ENCODE results near the gene SERPINA5.

The SERPINA5 gene, protein sequence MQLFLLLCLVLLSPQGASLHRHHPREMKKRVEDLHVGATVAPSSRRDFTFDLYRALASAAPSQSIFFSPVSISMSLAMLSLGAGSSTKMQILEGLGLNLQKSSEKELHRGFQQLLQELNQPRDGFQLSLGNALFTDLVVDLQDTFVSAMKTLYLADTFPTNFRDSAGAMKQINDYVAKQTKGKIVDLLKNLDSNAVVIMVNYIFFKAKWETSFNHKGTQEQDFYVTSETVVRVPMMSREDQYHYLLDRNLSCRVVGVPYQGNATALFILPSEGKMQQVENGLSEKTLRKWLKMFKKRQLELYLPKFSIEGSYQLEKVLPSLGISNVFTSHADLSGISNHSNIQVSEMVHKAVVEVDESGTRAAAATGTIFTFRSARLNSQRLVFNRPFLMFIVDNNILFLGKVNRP

DNA sequence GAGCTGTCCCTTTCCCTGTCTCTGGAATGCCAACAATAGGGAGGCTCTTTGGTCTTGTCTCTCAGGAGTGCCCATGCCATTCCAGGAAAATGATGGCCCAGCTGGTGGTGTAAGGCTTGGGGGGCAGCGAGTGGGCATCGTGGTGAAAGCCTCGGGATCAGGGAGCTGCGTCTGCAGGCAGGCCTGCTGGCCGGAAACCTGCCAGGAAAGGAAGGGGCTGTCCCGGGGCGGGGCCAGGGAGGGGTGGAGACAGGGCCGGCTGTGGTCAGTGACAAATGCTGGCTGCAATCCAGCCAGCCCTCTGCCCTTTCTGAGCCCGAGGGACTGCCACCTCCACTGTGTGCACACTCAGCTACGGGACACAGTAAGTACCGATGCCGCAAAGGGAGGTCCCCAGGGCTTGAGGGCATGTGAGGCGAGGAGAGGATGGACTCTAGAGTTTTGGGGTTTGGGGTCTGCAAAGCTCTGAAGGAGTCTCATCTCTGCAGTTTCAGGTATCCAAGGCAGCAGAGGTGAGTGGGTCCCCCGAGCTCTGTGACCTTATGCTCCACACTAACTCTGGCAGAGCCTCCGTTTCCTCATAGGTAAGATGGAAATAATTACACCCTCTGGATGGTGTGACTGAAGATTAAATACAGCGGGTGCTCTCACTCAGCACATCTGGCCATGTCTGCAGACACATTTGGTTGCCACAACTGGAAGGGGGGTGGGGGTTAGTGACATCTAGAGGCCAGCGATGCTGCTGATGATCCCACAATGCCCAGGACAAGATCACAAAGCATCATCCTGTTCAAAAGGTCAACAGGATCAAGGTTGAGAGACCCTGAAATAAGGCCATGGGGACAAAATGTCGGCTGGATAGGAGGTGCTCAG, at the start of gene SERPINA5:
TSS of gene SERPINA5 (plus strand) at position 300 of the 873 bp plus-strand sequence. CDS start 5,937 bp downstream, outside the sequence.
- DNase-seq, result no peak

DNA sequence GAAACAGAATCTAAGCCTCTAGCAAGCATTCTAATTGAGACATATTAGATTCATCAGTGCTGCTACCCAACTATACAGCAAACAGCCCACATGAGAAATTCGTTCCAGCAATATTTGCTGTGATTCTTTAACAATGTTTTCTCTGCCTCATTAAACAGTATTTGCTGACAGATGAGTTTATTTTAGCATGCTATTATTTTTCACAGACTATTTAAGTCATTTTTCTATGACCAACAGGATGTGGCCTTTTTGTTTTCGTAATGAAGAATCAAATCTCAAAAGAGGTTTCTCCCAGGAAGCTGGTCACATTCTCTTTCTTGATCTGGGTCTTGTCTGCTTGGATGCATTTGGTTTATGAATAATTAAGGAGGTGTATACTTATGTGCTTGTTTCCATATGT, 48.8 kb upstream of the SERPINA5 start:
- DNase-seq, result no peak

DNA sequence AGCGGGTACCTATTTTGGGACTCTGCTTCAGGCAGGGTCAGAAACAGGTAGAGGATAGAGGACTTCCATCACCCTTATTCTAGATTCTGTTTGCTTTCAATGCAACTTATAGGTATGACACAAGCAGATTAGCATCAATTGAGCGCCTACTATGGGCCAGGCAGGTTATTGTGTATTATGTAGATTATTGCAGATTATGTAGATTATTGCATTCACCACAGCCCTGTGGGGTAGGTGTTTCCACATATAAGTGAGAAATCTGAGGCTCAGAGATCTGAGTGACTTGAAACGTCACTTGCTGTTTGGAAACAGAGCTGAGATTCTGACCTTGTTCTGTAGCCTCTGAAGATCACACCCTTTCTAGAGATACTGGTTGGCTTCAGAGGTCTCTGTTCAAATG, 45.7 kb upstream of the SERPINA5 start:
- no peak for DNase-seq

DNA sequence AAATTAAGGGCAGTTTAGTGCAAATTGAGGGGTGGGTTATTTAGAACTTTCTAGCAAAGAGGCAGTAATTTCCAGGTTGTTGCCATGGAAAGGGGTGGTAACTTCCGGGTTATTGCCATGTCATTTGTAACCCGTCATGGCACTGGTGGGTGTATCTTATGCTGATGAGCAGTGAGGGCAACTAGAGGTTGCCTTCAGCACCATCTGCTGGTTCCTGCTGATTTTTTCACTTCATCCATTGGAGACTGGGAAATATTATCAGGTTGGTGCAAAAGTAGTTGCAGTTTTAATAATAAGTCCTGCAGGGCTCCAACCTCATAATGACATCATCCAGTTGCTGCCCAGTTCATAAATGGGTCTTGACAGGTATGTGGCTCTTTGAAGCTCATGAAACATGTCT, 44.4 kb upstream of the SERPINA5 start:
- DNase-seq, result no peak

DNA sequence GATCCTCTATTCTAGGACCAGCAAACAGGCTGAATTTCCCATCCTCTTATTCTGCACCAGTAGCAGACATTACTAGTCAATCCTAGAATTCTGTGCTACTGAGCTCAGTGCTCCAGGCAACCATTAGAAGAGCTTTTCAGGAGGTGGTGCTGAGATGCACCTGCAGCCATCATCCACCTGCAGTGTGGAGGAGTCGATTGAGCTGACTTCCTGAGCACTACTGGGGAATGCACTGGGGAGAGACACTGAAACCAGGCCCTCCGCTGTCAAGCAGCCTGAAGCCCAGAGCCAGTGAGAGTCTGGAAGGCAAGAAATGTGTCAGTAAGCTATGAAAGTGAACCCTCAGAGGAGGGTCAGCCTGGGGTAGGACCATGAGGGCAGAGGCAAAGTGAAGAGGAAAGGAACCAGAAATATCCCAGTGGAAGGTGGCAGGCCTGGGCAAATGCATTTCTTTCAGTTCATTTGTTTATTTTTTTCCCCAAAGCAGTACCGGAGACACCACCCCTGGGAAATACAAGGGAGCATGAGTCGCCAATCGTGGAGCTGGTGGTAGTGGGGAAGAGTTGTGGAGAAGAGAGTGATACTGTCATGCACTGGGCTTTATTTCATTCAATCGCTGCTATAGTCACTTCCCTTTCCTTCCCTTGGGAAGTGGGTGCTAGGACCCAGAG, 43.0 kb upstream of the SERPINA5 start:
- DNase-seq, result no peak

DNA sequence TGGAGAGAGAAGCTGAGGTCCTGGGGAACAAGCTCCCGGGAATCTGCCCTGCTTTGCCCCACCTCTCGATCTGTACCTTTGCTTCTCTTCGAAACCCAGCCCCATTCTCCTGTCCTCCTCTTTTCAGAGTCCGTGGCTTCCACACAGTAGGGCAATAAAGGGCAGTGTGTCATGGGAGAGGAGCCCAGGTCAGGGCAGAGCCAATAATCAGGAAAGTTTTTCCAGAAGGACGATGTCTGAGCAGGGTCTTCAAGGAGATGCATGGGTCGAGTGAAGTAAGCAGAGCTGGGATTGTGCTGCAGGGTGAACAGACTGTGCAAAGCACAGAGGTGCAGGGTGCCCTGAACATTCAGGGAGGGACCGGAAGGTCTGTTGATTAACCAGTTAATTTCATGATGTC, 42.0 kb upstream of the SERPINA5 start:
- no peak for DNase-seq

DNA sequence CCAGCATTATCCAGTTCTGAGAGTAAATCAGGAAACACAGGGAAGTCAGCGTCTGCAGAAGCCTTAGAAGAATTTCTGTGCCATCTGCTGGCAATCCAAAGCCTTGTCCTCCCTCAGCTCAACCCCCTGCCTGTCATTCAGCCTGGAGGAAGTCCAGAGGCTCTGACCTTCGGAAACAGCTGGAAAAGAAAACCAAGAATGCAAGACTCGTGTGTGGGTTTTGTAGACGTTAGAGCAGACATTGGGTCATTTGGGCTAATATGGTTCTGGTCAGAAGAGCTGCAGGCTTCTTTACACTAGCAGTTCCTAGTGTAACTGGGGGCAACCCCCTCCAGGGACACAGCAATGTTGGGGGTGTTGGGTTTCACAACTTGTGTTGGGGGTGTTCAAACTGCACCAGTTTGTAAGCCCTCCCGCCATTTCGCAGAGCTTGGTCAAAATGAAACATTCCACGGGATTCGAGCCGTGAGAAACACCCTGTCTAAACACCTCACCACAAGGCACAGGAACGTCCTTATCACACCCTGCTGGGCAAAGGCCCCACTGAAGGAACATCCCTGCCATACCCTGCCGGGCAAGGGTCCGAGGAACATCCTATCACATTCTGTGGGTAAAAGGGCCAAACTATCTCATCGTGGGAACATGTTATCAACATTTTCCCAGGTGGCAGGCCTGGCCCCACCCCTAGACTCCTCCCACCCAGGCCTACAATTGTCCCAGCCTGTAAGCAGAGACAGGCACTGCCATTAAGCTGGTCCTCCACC, 41.0 kb upstream of the SERPINA5 start:
- no peak for DNase-seq

DNA sequence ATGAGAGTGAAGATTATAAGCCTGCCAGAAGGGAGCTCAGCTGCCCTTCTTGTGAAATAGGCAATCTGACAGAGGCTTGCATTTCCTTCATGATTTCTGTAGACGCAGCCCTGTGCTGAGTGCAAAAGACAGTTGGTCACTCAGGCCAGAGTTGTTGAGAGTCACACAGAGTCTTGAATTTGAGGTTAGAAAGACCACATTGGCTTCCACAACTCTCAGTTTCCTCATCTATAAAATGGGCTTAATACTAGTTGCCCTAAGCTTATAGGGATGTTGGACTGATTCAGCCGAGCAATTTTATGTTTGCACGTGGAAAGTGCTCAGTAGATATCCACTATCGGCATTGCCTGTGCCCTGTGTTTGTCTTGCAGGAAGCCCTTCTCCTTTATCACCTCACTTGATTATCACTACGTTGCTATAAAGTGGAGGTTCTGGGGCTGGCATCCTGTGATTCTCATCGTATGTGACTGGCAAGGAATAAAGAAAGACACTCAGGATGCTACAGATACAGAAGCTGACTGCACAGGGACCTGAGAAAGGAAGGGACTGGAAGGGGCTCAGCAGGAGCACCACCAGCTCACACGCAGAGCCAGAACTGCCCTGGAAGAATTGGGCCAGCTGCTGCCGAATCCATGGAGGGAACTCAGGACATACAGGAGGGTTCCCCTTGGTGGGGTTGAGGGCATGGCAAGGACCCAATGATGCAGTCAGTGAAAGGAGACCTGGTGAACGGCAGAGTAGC, 39.8 kb upstream of the SERPINA5 start:
- DNase-seq, result no peak

DNA sequence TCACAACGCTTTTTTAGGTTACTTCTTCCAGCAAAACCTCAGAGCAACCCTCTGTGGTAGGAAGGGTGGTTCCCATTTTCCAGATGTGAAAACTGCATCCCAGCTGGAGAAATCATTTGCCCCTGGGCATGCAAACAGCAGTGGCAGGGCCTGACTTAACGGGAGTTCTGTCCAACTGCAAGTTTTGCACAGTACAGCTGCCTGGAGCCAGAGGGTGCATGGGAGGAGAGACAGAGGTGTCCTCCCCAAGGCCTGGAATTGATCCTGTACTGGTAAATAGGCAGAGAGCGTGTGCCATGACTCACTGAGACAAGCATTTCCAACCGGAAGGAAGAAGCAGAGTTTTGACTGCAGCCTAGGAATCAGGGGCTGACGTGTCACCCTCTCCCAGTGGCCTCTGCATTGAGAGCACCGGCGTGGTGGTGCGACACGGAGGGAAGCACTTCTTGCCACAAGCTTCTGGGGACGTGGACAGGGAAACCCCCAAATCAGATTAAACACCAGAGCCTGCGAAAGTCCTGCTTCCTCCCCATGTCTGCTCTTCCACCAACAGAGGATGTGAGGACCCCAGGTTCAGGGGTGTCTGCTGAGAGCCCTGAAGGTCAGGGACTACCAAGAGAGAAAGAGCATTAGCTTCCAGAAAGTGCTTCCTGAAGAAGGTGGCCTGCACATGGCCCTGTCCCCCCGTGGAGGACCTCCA, 39.0 kb upstream of the SERPINA5 start:
- DNase-seq, result no peak

DNA sequence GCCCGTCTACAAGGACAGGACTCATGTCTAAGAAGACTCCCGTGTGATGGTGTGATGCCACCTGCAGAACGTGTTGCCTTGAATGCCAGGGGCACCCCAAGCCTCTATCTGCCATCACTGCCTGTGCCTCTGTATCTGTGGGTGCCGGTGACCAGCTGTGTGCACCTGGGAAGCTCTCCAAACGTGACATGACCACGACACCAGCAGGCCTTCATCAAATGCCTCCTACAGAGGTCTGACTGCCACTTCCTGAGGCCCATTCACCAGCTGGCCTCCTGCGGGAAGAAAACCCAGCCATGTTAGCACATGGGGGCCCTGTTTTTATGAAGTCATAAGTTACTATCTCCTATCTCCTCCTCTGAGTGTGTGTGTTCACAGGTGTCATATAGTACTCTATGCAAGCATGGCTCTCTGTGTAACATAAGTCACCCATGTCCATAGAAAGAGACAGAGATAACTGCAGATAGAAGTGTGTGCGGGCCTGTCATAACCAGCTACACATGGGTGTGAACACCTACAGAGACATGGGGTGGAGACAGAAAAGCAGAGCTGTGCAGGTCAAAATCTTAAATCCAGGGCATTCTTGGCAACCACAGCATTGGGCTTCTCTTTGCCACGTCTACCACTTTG, 38.3 kb upstream of the SERPINA5 start:
- DNase-seq, result no peak

DNA sequence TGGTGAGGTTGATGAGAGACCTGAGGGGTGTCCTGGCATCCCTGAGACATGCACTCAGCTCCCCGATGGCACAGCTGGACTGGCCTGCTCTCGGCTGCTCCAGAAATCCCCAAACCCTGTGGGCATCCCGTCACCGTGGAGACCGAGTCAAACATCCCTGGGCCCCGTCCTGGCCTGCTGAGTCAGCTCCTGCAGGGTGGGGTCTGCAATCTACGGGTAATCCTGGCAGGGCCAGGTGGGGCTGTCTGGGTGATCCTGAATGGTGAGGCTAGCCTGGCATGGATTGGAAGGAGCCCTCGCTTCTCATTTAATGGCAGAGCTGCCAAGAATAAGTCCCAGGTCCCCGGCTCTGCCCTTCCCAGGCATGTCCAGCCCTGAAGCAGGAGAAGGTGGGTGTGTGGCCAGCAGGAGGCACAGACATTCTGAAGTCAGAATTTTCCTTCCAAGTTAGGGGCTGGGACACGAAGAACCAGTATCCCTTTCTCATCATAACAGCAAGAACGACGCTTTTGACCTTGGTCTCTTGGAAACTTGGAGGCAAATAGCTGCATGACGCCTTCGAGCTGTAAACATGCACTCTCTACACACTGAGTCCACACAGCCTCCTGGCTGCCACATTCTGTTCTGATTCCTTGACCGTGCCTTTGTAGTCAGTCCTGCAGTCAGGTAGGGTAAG, 37.6 kb upstream of the SERPINA5 start:
- DNase-seq, result no peak

DNA sequence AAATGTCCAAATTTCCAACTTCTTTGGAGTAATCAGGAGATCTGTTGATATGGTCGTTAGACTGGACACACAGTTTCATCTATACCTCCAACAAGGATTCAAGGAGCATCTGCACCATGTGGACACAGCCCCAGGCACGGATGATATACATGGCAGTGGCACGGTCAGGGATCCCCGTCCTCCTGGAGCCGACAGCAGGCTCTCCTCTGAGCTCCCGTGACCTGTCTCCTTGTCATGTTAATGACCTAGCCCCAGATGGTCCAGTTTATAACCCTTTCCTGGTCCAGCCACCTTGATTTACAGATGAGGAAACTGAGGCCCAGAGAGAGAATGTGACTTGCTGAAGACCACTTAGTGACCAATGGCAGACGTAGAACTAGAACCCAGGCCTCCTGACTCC, 36.5 kb upstream of the SERPINA5 start:
- no peak for DNase-seq

DNA sequence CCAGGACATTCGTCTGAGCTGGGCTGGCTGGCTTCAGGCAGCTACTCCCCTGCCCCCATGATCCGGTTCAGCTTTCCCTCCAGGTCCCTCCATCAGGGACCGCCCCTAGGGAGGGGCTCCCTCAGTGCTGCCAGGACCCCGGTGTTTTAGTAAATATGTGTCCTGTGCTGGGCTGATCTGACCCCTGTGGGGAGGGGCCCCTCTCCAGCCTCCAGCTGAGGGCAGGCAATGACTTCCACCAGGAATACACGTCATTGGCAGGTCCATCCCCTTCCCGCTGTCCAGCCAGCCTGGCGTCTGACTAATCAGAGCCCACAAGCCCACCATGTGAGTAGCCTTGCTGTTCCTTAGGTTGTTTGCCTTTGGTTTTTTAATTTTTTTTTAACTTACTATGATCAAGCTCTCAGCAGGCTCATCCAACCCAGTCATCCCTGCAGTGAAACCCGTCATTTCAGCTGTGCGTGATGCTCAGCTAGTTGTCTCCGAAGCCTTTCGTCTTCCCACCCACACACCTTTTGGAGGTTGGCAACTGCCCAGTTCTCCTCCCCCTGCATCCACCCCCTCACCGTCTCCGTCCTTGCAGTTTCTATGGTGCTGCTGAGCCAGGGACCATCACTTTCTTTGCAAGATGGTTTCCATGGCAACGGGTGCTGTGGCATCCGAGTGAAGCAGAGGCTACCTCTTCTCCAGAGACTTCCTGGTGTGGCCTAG, 35.9 kb upstream of the SERPINA5 start:
- no peak for DNase-seq

DNA sequence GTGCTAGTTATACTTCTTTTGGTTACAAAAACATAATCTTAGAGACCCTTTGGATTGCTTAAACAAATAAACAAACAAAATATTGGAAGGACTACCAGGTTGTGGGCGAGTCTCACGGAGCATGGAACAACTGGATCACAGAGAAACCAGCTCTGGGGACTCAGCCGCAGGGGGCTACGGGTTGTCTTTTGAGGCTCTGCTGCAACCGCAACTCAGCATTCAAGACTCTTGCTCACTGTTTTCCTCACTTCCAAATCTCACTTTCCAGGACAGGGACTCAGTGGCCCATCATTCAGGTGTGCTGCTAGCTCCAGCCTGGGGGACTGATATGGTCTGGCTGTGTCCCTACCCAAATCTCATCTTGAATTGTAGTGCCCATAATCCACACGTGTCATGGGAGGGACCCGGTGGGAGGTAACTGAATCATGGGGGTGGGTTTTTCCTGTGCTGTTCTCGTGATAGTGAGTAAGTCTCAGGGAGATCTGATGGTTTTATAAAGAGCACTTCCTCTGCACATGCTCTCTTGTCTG, 34.0 kb upstream of the SERPINA5 start:
- DNase-seq, result no peak

DNA sequence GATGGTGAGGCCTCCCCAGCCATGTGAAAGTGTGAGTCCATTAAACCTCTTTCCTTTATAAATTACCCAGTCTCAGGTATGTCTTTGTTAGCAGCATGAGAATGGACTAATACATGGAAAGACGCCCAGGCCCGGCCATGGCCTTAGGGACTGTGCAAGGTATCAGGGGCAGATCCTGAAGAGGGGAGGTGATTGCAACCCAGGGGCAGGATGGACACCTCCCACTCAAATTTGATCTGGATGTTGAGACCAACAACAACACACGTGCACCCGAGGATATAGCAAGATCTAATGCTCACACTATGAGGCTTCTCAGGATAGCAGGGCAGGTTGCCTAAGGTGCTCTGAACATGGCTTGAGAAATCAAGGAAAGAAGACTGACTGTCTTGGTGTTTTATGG, 33.5 kb upstream of the SERPINA5 start:
- DNase-seq, result no peak

DNA sequence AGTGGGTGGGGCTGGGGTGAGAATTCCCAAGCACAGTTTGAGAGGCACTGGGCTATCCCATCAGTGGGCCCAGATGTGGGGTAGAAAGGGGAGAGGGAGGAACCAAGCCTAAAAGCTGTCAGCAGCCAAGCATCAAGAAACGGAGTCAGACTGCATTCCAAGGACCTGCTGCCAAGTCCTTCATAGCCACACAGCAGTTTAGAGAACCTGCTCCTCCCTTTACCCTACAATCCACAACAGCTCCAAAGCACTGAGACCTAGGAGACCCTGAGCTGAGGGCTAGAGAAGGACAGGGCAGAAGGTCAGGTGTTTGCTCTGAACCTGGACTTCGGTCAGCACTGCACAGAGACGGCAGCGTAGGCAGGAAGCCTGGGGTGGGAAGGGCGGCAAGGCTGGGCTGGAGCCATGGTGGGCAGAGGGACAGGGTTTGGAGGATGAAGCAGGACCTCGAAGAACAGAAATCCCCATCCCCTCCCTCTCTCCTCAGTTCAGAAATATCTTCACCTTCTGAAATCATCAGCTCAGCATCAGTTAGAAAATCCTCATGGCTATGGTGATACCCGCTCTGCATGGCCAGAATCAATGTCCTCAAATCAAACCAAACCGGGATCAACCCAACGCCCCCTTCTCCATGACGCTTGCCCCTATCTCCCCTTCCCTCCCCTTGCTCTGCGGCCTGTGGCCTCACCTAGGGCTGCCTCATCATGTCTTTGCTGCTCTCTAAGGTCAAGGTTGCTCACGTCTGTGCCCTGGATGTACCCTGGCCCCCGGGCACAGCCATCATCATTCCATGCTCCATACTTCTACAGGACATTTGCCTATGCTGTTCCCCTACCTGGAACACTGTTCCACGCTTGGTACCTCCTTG, 32.9 kb upstream of the SERPINA5 start:
- no peak for DNase-seq

DNA sequence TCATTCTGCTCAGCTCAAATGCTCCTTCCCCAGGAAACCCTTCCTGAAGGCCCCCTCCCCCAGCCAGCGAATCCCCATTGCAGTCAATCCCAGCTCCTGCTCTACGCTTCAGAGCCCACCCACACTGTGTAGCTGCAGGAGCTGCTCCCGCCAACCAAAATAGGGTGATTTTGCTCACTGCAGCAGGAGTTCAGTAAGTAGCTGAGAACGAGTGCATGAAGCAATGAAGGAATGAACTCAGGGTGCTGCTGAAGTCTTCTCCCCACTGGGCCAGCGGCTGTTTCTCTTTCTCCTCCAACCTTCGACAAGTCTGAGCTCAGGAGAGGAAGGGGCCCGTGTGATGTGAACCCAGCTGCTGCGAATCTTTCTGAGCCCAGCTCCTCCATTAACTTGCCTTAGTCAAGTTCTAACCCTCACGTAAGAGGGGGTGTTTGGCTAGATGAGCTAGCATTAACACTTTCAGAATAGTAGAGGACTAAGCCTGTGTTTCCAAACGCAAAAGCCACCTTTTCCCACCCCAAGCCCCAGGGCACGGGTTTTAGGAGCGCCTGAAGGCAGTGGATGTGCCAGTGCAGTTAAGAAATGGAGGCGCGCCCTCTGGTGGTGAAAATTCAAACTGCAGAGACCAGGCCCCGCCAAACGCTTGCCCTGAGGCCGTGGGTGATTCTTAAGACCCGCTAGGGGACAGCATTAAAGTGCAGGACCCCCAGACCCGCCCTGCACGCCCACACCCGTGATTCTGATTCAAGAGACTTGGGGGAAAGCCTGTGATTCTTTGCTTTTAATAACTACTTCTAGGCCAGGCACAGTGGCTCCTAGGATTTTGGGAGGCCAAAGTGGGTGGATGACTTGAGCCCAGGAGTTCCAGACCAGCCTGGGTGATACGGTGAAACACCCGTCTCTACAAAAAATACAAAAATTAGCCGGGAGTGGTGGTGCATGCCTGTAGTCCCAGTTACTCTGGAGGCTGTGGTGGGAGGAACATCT, 31.9 kb upstream of the SERPINA5 start:
- no peak for DNase-seq
